HepG2 (cell line): ENCODE data around the gene NEDD4.

ENCODE experiments used
- CBX5 ChIP-seq: sonication (generic); formaldehyde crosslinking; IDR thresholded peaks from 2 replicates; pipeline ENCODE4 v1.4.0; 2020; ENCODE audit warnings: missing genetic modification reagents, borderline replicate concordance
- CTCF ChIP-seq: sonication (generic); formaldehyde crosslinking; IDR thresholded peaks from 2 replicates; pipeline ENCODE4 v1.5.0; 2020; ENCODE audit warnings: mild to moderate bottlenecking, missing genetic modification reagents, moderate library complexity
- EZH2 ChIP-seq: conservative IDR thresholded peaks from 2 replicates; pipeline ENCODE4 v1.6.1; 2012; ENCODE audit warnings: mild to moderate bottlenecking, low read depth, low read length, moderate library complexity
- FOXK2 ChIP-seq: fragments of 450-650 bp; IDR thresholded peaks from 2 replicates; pipeline ENCODE4 v1.6.1; 2016
- HNF4G ChIP-seq, 2 experiments: sonication (generic) in 1 of 2; formaldehyde crosslinking in 1 of 2; IDR thresholded peaks; 2 replicates each; pipeline versions ENCODE4 v1.4.0 to v1.6.1; 2011 to 2020; ENCODE audit warnings: borderline replicate concordance in 2 of 2, low read depth in 2 of 2, mild to moderate bottlenecking in 2 of 2, low read length in 1 of 2, missing genetic modification reagents in 1 of 2, moderate library complexity in 1 of 2
- JUND ChIP-seq: sonication (generic); formaldehyde crosslinking; IDR thresholded peaks from 2 replicates; pipeline ENCODE4 v1.8.0; 2022; ENCODE audit warnings: mild to moderate bottlenecking, missing genetic modification reagents
- KDM5B ChIP-seq: sonication (generic); formaldehyde crosslinking; IDR thresholded peaks from 2 replicates; pipeline ENCODE4 v1.4.0; 2020; ENCODE audit warnings: missing genetic modification reagents, mild to moderate bottlenecking, borderline replicate concordance
- MAX ChIP-seq: IDR thresholded peaks from 2 replicates; pipeline ENCODE4 v1.6.1; 2012; ENCODE audit warnings: inconsistent platforms
- TFAP4 ChIP-seq: sonication (generic); IDR thresholded peaks from 2 replicates; pipeline ENCODE4 v1.6.1; 2016; ENCODE audit warnings: low read depth, borderline replicate concordance
- ZNF274 ChIP-seq: sonication (generic); formaldehyde crosslinking; IDR thresholded peaks from 2 replicates; pipeline ENCODE4 v1.5.1; 2020; ENCODE audit warnings: mild to moderate bottlenecking, missing genetic modification reagents
- ZNF792 ChIP-seq: IDR thresholded peaks from 2 replicates; pipeline ENCODE4 v1.6.1; 2016

GRCh38 chr15:55879181-55879580, 114.2 kb downstream of the NEDD4 start:
- TF ChIP-seq CTCF (CRISPR knock-in tag) (no peak), FOXK2 (no peak), HNF4G (IDR thresholded peaks at IDR 0.05; ENCODE audit: borderline replicate concordance, low read depth, low read length) (no peak), HNF4G (CRISPR knock-in tag; IDR thresholded peaks at IDR 0.05; ENCODE audit: borderline replicate concordance, low read depth) (no peak), EZH2 (no peak), ZNF274 (CRISPR knock-in tag) (no peak), TFAP4 (no peak), KDM5B (CRISPR knock-in tag) (no peak), CBX5 (no peak), JUND (CRISPR knock-in tag) (no peak), ZNF792 (CRISPR knock-in tag) (no peak), MAX (no peak)
